Measurements from ENCODE around the gene ZNF536. TPM values are rescaled to one million over a fixed set of nuclear protein-coding genes. Genes with fewer than 3 reads are reported as not detected.
A peak's percentile ranks its signal among the peaks of the same experiment; 100 is the strongest.

Gene ZNF536
- total RNA-seq, 1 experiment from 2014 or later: not detected

- Mint-ChIP-seq H3K27me3 (ENCODE audit: insufficient read depth, unreplicated experiment) (peaks cover 7% of the 10 kb centered on the region), H3K9me3 (ENCODE audit: unreplicated experiment) (no peaks in the 10 kb centered on the region), H3K4me1 (ENCODE audit: low read depth, unreplicated experiment) (no peaks in the 10 kb centered on the region), H3K4me3 (ENCODE audit: unreplicated experiment) (no peak overlapping the region), H3K36me3 (ENCODE audit: insufficient read depth, unreplicated experiment) (no peaks in the 10 kb centered on the region), H3K27ac (ENCODE audit: unreplicated experiment) (no peak overlapping the region)
- Histone ChIP-seq H3K9me3 (no peaks in the 10 kb centered on the region), H3K4me3 (ENCODE audit: low read depth, low read length) (no peak overlapping the region), H3K27me3 (replicated peaks; ENCODE audit: control insufficient read depth, insufficient read depth, low read length) (no peaks in the 10 kb centered on the region), H3K36me3 (ENCODE audit: control insufficient read depth, insufficient read depth, low read length) (no peaks in the 10 kb centered on the region), H3K4me1 (no peaks in the 10 kb centered on the region)
- ChIA-PET POLR2A (no interaction called here), CTCF (interaction anchor here (0.6 kb wide), 1 partner anchor 593 kb away, joined by 4 read pairs; no protein-coding TSS in a partner anchor)
- no peak for DNase-seq
- intact Hi-C loops (cut with micrococcal nuclease; ENCODE audit: unreplicated experiment): no loop called here
- peak in 1 of 2 experiments; percentile 16 for TF ChIP-seq CTCF (IDR thresholded peaks at IDR 0.05; ENCODE audit: insufficient read depth in 1 of 2, low read depth in 1 of 2, low read length in 1 of 2, severe bottlenecking in 1 of 2, unreplicated experiment in 1 of 2)
- no TSS peak for BruUV-seq (replicated peaks)
Observed at GRCh38 chr19:30437869-30438268, 65.7 kb downstream of the ZNF536 start.

- H3K36me3 Mint-ChIP-seq (ENCODE audit: insufficient read depth, unreplicated experiment): no peaks in the 10 kb centered on the region
- no peaks in the 10 kb centered on the region for H3K36me3 ChIP-seq (ENCODE audit: control insufficient read depth, insufficient read depth, low read length)
- POLR2A ChIA-PET: no interaction called here
- no peak for DNase-seq
- peaks cover 8% of the 10 kb centered on the region for H3K27me3 Mint-ChIP-seq (ENCODE audit: insufficient read depth, unreplicated experiment)
- H3K4me3 Mint-ChIP-seq (ENCODE audit: unreplicated experiment): no peak overlapping the region
- no peaks in the 10 kb centered on the region for H3K27me3 ChIP-seq (replicated peaks; ENCODE audit: control insufficient read depth, insufficient read depth, low read length)
- no peaks in the 10 kb centered on the region for H3K9me3 ChIP-seq
- TF ChIP-seq CTCF (IDR thresholded peaks at IDR 0.05; ENCODE audit: insufficient read depth in 1 of 2, low read depth in 1 of 2, low read length in 1 of 2, severe bottlenecking in 1 of 2, unreplicated experiment in 1 of 2): no peak
- CTCF ChIA-PET: no interaction called here
- no TSS peak for BruUV-seq (replicated peaks)
- H3K9me3 Mint-ChIP-seq (ENCODE audit: unreplicated experiment): no peaks in the 10 kb centered on the region
- H3K4me3 ChIP-seq (ENCODE audit: low read depth, low read length): no peak overlapping the region
- no peaks in the 10 kb centered on the region for H3K4me1 ChIP-seq
- intact Hi-C loops (cut with micrococcal nuclease; ENCODE audit: unreplicated experiment): no loop called here
- H3K27ac Mint-ChIP-seq (ENCODE audit: unreplicated experiment): no peak overlapping the region
- H3K4me1 Mint-ChIP-seq (ENCODE audit: low read depth, unreplicated experiment): no peaks in the 10 kb centered on the region
Observed at GRCh38 chr19:30439310-30439709, 67.1 kb downstream of the ZNF536 start.

- ChIA-PET POLR2A (no interaction called here), CTCF (no interaction called here)
- H3K27me3 Mint-ChIP-seq (ENCODE audit: insufficient read depth, unreplicated experiment): peaks cover 10% of the 10 kb centered on the region
- BruUV-seq (replicated peaks): no TSS peak
- no peaks in the 10 kb centered on the region for H3K36me3 ChIP-seq (ENCODE audit: control insufficient read depth, insufficient read depth, low read length)
- H3K4me3 ChIP-seq (ENCODE audit: low read depth, low read length): no peak overlapping the region
- no peak overlapping the region for H3K27ac Mint-ChIP-seq (ENCODE audit: unreplicated experiment)
- no peaks in the 10 kb centered on the region for H3K36me3 Mint-ChIP-seq (ENCODE audit: insufficient read depth, unreplicated experiment)
- H3K4me1 ChIP-seq: no peaks in the 10 kb centered on the region
- no peak for DNase-seq
- no peak overlapping the region for H3K4me3 Mint-ChIP-seq (ENCODE audit: unreplicated experiment)
- TF ChIP-seq CTCF (IDR thresholded peaks at IDR 0.05; ENCODE audit: insufficient read depth in 1 of 2, low read depth in 1 of 2, low read length in 1 of 2, severe bottlenecking in 1 of 2, unreplicated experiment in 1 of 2): no peak
- no peaks in the 10 kb centered on the region for H3K9me3 ChIP-seq
- no peaks in the 10 kb centered on the region for H3K27me3 ChIP-seq (replicated peaks; ENCODE audit: control insufficient read depth, insufficient read depth, low read length)
- H3K4me1 Mint-ChIP-seq (ENCODE audit: low read depth, unreplicated experiment): no peaks in the 10 kb centered on the region
- intact Hi-C loops (cut with micrococcal nuclease; ENCODE audit: unreplicated experiment): no loop called here
- no peaks in the 10 kb centered on the region for H3K9me3 Mint-ChIP-seq (ENCODE audit: unreplicated experiment)
Observed at GRCh38 chr19:30441011-30441410, 68.8 kb downstream of the ZNF536 start.
